Activated naive CD4-positive, alpha-beta T cell treated with anti-CD3 and anti-CD28 coated beads, Interleukin-2, amount 50 U/mL, for 72 hours (primary cell): Measurements from ENCODE around the gene SAMD13. TPM values are rescaled to one million over a fixed set of nuclear protein-coding genes. Genes with fewer than 3 reads are reported as not detected.

Experiments
- ATAC-seq, 2 donors: fragments of 150-1000 bp; cut with Tn5 transposase; 2 replicates each; pipeline ENCODE4 v1.10.0; 2021; ENCODE audit warnings: mild to moderate bottlenecking in 2 of 2, moderate library complexity in 2 of 2
- DNase-seq, 2 donors: peaks; one replicate each; pipeline ENCODE4 v3.0.0; 2021 to 2022; ENCODE audit warnings: low spot score in 2 of 2
- H3K27ac Mint-ChIP-seq, 2 donors: one replicate each; pipeline ENCODE4 v1.8.0; 2022; ENCODE audit warnings: mild to moderate bottlenecking in 2 of 2, mixed read lengths in 2 of 2
- H3K36me3 Mint-ChIP-seq, 2 donors: one replicate each; pipeline ENCODE4 v1.8.0; 2022; ENCODE audit warnings: mixed read lengths in 2 of 2
- H3K9me3 Mint-ChIP-seq, 2 donors: one replicate each; pipeline ENCODE4 v1.8.0; 2022; ENCODE audit warnings: mixed read lengths in 2 of 2
- total RNA-seq, 2 donors: library from RNA; stranded (reverse); gene quantifications; one replicate each; pipeline ENCODE4 v1.2.3, GENCODE V29; 2022

Gene SAMD13
- total RNA-seq, 2 donors from 2014 or later = 0.29 TPM; not detected in 1

- DNase-seq = no peak
- Mint-ChIP-seq H3K27ac (no peak overlapping the region), H3K9me3 (peaks cover 0 to 5% of the 10 kb centered on the region in 2 donors), H3K36me3 (no peaks in the 10 kb centered on the region)
- ATAC-seq = no peak
Observed at GRCh38 chr1:84374991-84375696, 73.6 kb downstream of the SAMD13 start.

GRCh38 chr1:84376000-84376910, 74.7 kb downstream of the SAMD13 start:
- DNase-seq (no peak), ATAC-seq (no peak)
- no peak overlapping the region for H3K27ac Mint-ChIP-seq
- H3K36me3 Mint-ChIP-seq = no peaks in the 10 kb centered on the region
- peaks cover 0 to 5% of the 10 kb centered on the region in 2 donors for H3K9me3 Mint-ChIP-seq

GRCh38 chr1:84377480-84378095, 76.1 kb downstream of the SAMD13 start:
- no peaks in the 10 kb centered on the region for H3K36me3 Mint-ChIP-seq
- H3K9me3 Mint-ChIP-seq = peaks cover 0 to under 1% of the 10 kb centered on the region in 2 donors
- no peak overlapping the region for H3K27ac Mint-ChIP-seq
- DNase-seq = no peak
- no peak for ATAC-seq

- Mint-ChIP-seq H3K27ac (no peak overlapping the region), H3K36me3 (no peaks in the 10 kb centered on the region), H3K9me3 (no peaks in the 10 kb centered on the region)
- ATAC-seq (no peak), DNase-seq (no peak)
Observed at GRCh38 chr1:84379138-84379916, 77.8 kb downstream of the SAMD13 start.

- Mint-ChIP-seq H3K27ac (no peak overlapping the region), H3K9me3 (no peaks in the 10 kb centered on the region), H3K36me3 (no peaks in the 10 kb centered on the region)
- ATAC-seq = no peak
- no peak for DNase-seq
Observed at GRCh38 chr1:84379917-84380180, 78.3 kb downstream of the SAMD13 start.

GRCh38 chr1:84382127-84382526, 80.6 kb downstream of the SAMD13 start:
- no peak for ATAC-seq
- DNase-seq = no peak
- Mint-ChIP-seq H3K36me3 (no peaks in the 10 kb centered on the region), H3K27ac (no peak overlapping the region), H3K9me3 (no peaks in the 10 kb centered on the region)

- no peaks in the 10 kb centered on the region for H3K9me3 Mint-ChIP-seq
- H3K36me3 Mint-ChIP-seq = no peaks in the 10 kb centered on the region
- no peak for ATAC-seq
- DNase-seq = no peak
- H3K27ac Mint-ChIP-seq = no peak overlapping the region
Observed at GRCh38 chr1:84385347-84385746, 83.8 kb downstream of the SAMD13 start.

GRCh38 chr1:84386716-84387479, 85.4 kb downstream of the SAMD13 start:
- Mint-ChIP-seq H3K36me3 (no peaks in the 10 kb centered on the region), H3K27ac (no peak overlapping the region), H3K9me3 (no peaks in the 10 kb centered on the region)
- ATAC-seq = peak in 1 of 2 donors; percentile 46
- DNase-seq = no peak

GRCh38 chr1:84387480-84388163, 86.1 kb downstream of the SAMD13 start:
- H3K9me3 Mint-ChIP-seq = no peaks in the 10 kb centered on the region
- ATAC-seq (no peak), DNase-seq (no peak)
- no peaks in the 10 kb centered on the region for H3K36me3 Mint-ChIP-seq
- no peak overlapping the region for H3K27ac Mint-ChIP-seq

- H3K9me3 Mint-ChIP-seq = no peaks in the 10 kb centered on the region
- DNase-seq (no peak), ATAC-seq (no peak)
- no peaks in the 10 kb centered on the region for H3K36me3 Mint-ChIP-seq
- H3K27ac Mint-ChIP-seq = no peak overlapping the region
Observed at GRCh38 chr1:84390226-84390625, 88.7 kb downstream of the SAMD13 start.

- DNase-seq (no peak), ATAC-seq (no peak)
- no peaks in the 10 kb centered on the region for H3K36me3 Mint-ChIP-seq
- no peaks in the 10 kb centered on the region for H3K9me3 Mint-ChIP-seq
- no peak within 1 kb of the TSS for H3K27ac Mint-ChIP-seq
Observed at GRCh38 chr1:84398175-84399155, 97.0 kb downstream of the SAMD13 start, which contains the start of gene DNASE2B. TSS of gene DNASE2B (plus strand) at chr1:84398484. CDS start at chr1:84398565, 81 bp downstream.
